RWPE2 (cell line): Measurements from ENCODE around the gene ACSL6.

Experiments used
- ATAC-seq: fragments of 200-7000 bp; cut with Tn5 transposase; 3 replicates; pipeline ENCODE4 v1.9.1; 2021; ENCODE audit warnings: low read depth
- DNase-seq: peaks from one replicate; pipeline ENCODE4 v3.0.0-alpha.2; 2020; ENCODE audit warnings: low spot score
- H3K27ac ChIP-seq: fragments of 450-650 bp; 2 replicates; pipeline ENCODE4 v1.5.1; 2017; ENCODE audit warnings: mild to moderate bottlenecking; ENCODE audit not compliant: poor library complexity, severe bottlenecking
- H3K27me3 ChIP-seq: fragments of 250-450 bp; sonication (Bioruptor Pico); 2 replicates; pipeline ENCODE4 v1.5.1; 2021; ENCODE audit warnings: mild to moderate bottlenecking, moderate library complexity; ENCODE audit not compliant: insufficient read depth, poor library complexity, severe bottlenecking
- H3K36me3 ChIP-seq: fragments of 250-450 bp; sonication (Bioruptor Pico); 2 replicates; pipeline ENCODE4 v1.5.1; 2020; ENCODE audit warnings: low read depth, mild to moderate bottlenecking, moderate library complexity
- H3K4me1 ChIP-seq: fragments of 250-450 bp; sonication (Bioruptor Pico); 2 replicates; pipeline ENCODE4 v1.5.1; 2021; ENCODE audit warnings: mild to moderate bottlenecking, moderate library complexity; ENCODE audit not compliant: insufficient read depth, poor library complexity, severe bottlenecking
- H3K4me3 ChIP-seq: fragments of 250-450 bp; sonication (Bioruptor Pico); 2 replicates; pipeline ENCODE4 v1.5.1; 2021; ENCODE audit warnings: mild to moderate bottlenecking, moderate library complexity; ENCODE audit not compliant: severe bottlenecking
- H3K9me3 ChIP-seq: fragments of 250-450 bp; sonication (Bioruptor Pico); 2 replicates; pipeline ENCODE4 v1.5.1; 2021; ENCODE audit warnings: mild to moderate bottlenecking, moderate library complexity; ENCODE audit not compliant: severe bottlenecking
- CTCF ChIP-seq: fragments of 450-650 bp; IDR thresholded peaks from one replicate; pipeline ENCODE4 v1.5.1; 2017; ENCODE audit warnings: mild to moderate bottlenecking, moderate library complexity; ENCODE audit not compliant: poor library complexity, severe bottlenecking

ACSL6 gene

GRCh38 chr5:132058646-132059042 lies 47.2 kb upstream of the ACSL6 start:
- DNase-seq (no peak), ATAC-seq (no peak)
- Histone ChIP-seq H3K4me1 (no peaks in the 10 kb centered on the region), H3K27me3 (no peaks in the 10 kb centered on the region), H3K4me3 (no peak overlapping the region), H3K27ac (no peak overlapping the region), H3K9me3 (no peaks in the 10 kb centered on the region), H3K36me3 (no peaks in the 10 kb centered on the region)
- no peak for TF ChIP-seq CTCF

- TF ChIP-seq CTCF: no peak
- no peak for ATAC-seq
- H3K4me1 ChIP-seq: no peaks in the 10 kb centered on the region
Observed at GRCh38 chr5:132057498-132058255, 46.2 kb upstream of the ACSL6 start.

GRCh38 chr5:132056610-132057497 lies 45.4 kb upstream of the ACSL6 start:
- Histone ChIP-seq H3K36me3 (no peaks in the 10 kb centered on the region), H3K4me1 (no peaks in the 10 kb centered on the region), H3K27ac (no peak overlapping the region), H3K9me3 (no peaks in the 10 kb centered on the region), H3K27me3 (no peaks in the 10 kb centered on the region), H3K4me3 (no peak overlapping the region)
- no peak for TF ChIP-seq CTCF
- no peak for ATAC-seq
- DNase-seq: peak; percentile 68

More at GRCh38 chr5:132057498-132058255, 46.2 kb upstream of the ACSL6 start:
- H3K4me3 ChIP-seq: no peak overlapping the region
- H3K36me3 ChIP-seq: no peaks in the 10 kb centered on the region
- no peak overlapping the region for H3K27ac ChIP-seq
- no peak for DNase-seq
- H3K27me3 ChIP-seq: no peaks in the 10 kb centered on the region
- H3K9me3 ChIP-seq: no peaks in the 10 kb centered on the region

- Histone ChIP-seq H3K4me1 (no peaks in the 10 kb centered on the region), H3K4me3 (no peak overlapping the region), H3K27ac (no peak overlapping the region), H3K9me3 (no peaks in the 10 kb centered on the region), H3K36me3 (no peaks in the 10 kb centered on the region), H3K27me3 (no peaks in the 10 kb centered on the region)
- no peak for TF ChIP-seq CTCF
- ATAC-seq (no peak), DNase-seq (peak; percentile 57)
Observed at GRCh38 chr5:132055808-132056609, 44.6 kb upstream of the ACSL6 start.
